D721Med (cell line): ENCODE data around the gene GOT2.
"Not testable (repeated sequence)": the region's sequence is repeated elsewhere in the genome, so short reads cannot be mapped to it uniquely, and the experiment has no call there.

ENCODE experiments used
- DNase-seq: peaks from one replicate; pipeline ENCODE4 v3.0.0; 2011; ENCODE audit warnings: low spot score; ENCODE audit not compliant: insufficient read length
- FAIRE-seq: peaks from 2 replicates; lab custom pipeline; 2011; peaks lifted over from hg19 to GRCh38; lab: Jason Lieb, UNC
- CTCF ChIP-seq: IDR thresholded peaks from 2 replicates; pipeline ENCODE4 v1.5.1; 2012; ENCODE audit warnings: mild to moderate bottlenecking, control low read depth; ENCODE audit not compliant: insufficient read depth; ENCODE audit errors: missing control alignments

The GOT2 gene

GRCh38 chr16:58665200-58665599 lies 68.9 kb downstream of the GOT2 start:
- no peak for DNase-seq
- no peak for TF ChIP-seq CTCF
- FAIRE-seq = no peak

- peak; percentile 69 for TF ChIP-seq CTCF
- FAIRE-seq (no peak), DNase-seq (peak; percentile 38)
Measured at GRCh38 chr16:58661199-58661830, 72.8 kb downstream of the GOT2 start.

GRCh38 chr16:58659911-58660310 lies 74.2 kb downstream of the GOT2 start:
- FAIRE-seq, DNase-seq: not testable (repeated sequence)

GRCh38 chr16:58658796-58659211 lies 75.3 kb downstream of the GOT2 start:
- FAIRE-seq (no peak), DNase-seq (no peak)
- no peak for TF ChIP-seq CTCF
